ENCODE measurements around the gene CLASP1. TPM values are rescaled to one million over a fixed set of nuclear protein-coding genes. Genes with fewer than 3 reads are reported as not detected.
"Not testable (repeated sequence)": the region's sequence is repeated elsewhere in the genome, so short reads cannot be mapped to it uniquely, and the experiment has no call there.

CLASP1 gene
- 27.9 and 29.2 TPM in 2 replicates for total RNA-seq (2014; rRNA removed; shearing (Covaris generic))

DNA sequence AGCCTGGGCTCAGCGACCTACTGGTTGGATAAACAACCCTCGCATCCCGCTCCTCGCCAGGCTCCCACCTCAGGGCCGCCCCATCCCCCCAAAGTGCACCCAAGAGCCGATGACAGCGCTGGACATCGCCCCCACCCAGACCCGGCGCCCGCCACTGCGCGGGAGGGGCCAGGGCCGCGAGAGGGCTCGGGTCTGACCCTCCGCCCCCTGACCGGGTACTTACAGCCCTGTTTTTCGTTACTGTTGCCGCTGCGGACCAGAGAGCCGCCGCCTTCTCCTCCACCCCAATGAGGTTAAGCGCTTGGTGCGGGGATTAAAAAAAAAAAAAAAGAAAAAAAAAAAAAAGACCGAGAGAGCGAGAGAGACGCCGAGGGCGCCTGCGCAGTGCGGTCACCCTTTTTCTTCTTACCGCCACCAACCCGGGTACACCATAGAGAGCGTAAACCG is at the start of gene CLASP1:
TSS of gene CLASP1 (minus strand) at position 314 of the 447 bp plus-strand sequence. CDS start 43,567 bp downstream, outside the sequence.
- DNase-seq (ENCODE audit: low spot score) = peak; percentile 96

DNA sequence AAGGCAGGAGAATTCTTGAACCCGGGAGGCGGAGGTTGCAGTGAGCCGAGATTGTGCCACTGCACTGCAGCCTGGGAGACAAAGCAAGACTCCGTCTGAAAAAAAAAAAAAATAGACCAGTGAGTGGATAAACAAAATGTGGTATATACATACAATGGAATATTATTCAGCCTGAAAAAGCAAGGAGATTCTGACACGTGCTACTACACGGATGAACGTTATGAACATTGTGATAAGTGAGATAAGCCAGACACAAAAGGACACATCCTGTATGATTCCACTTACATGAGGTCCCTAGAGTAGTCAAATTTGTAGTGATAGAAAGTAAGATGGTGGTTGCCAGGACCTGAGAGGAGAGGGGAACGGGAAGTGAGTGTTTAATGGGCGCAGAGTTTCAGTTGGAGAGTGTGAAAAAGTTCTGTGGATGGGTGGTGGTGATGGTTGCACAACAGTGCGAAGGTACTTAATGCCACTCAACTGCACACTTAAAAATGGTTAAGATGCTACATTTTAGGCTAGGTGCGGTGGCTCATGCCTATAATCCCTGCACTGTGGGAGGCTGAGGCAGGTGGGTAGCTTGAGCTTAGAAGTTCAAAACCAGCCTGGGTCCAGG is 49.2 kb upstream of the CLASP1 start:
- no peak for DNase-seq (ENCODE audit: low spot score)

- DNase-seq (ENCODE audit: low spot score) = peak; percentile 75
Measured at GRCh38 chr2:121697108-121697631, 47.9 kb upstream of the CLASP1 start.

DNA sequence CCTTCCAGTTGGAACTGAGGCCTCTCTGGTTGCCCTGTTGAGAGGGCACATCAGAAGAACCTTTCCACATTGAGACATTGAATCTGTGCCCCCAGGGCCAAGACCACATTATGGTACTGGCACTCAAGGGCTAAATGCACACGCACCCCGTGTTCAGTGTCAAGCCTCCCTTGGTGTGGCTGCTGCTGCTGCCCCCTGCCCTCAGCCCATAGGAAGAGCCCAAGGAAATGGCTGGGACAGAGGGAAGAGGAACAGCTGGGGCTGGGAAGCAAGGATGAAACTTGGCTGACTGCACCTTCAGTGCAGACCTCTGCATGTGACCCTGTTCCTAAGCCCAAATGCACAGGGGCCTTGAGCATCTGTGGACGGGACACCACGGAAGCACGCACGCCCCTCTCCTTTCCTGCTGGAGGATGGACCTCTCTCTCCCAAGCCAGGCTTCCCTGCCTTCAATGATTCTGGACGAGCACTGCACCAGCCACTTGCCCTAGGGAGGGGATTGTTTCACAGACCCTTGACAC is 47.2 kb upstream of the CLASP1 start:
- DNase-seq (ENCODE audit: low spot score) = no peak

DNA sequence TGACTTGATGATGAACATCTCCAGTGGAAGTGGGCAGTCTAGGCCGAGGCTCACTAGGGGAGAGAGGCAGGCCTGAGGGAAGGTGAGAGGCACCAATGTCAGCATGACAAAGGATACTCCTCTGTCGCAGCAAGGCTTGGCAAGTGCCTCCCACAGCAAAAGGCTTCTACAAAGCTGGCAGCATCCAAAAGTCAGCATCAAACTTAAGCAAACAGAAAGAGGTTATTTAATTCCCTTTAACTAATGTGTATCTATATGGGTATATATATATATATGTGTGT is 45.8 kb upstream of the CLASP1 start:
- no peak for DNase-seq (ENCODE audit: low spot score)

GRCh38 chr2:121694398-121695170 is 45.3 kb upstream of the CLASP1 start:
- DNase-seq (ENCODE audit: low spot score) = no peak

GRCh38 chr2:121690572-121690971 is 41.3 kb upstream of the CLASP1 start:
- DNase-seq (ENCODE audit: low spot score) = not testable (repeated sequence)

GRCh38 chr2:121690095-121690494 is 40.8 kb upstream of the CLASP1 start:
- no peak for DNase-seq (ENCODE audit: low spot score)

- peak; percentile 95 for DNase-seq (ENCODE audit: low spot score)
Measured at GRCh38 chr2:121689356-121689755, 40.1 kb upstream of the CLASP1 start.

DNA sequence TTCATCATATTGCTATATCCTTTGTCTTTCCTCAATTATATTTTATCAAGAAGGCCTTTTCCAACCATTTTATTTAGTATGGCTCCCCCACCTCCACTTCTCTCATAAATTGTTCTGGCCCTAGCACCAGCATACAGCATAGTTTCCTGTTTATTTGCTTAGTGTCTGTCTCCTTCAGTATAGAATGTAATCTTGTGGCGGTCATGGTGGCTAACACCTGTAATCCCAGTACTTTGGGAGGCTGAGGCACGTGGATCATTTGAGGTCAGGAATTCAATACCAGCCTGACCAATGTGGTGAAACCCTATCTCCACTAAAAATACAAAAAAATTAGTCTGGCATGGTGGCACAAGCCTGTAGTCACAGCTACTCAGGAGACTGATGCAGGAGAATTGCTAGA is 39.6 kb upstream of the CLASP1 start:
- no peak for DNase-seq (ENCODE audit: low spot score)

GRCh38 chr2:121686902-121687301 is 37.6 kb upstream of the CLASP1 start:
- DNase-seq (ENCODE audit: low spot score) = no peak

DNA sequence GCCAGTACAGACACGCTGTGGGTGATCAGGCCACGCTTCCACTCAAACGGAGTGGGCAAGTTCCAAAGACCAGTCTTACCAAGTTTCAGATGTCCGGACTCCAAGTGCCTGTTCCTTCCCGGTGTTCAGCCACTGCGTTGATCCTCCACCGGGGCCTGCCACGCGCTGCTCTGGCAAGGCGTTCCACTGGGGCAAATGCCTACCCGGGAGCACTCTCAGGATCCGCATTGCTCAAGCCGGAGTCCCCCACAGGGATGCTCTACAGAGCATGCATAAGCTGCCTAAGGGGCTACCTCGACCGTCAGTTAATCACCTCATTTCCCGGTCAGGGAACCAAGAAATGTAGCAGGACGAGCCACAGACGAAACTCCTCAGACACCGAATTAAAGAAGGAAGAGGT is 37.0 kb upstream of the CLASP1 start:
- DNase-seq (ENCODE audit: low spot score) = no peak

- no peak for DNase-seq (ENCODE audit: low spot score)
Measured at GRCh38 chr2:121682396-121683298, 33.4 kb upstream of the CLASP1 start.

GRCh38 chr2:121677855-121678254 is 28.6 kb upstream of the CLASP1 start:
- DNase-seq (ENCODE audit: low spot score) = no peak

GRCh38 chr2:121671621-121672020 is 22.4 kb upstream of the CLASP1 start:
- DNase-seq (ENCODE audit: low spot score) = not testable (repeated sequence)

- DNase-seq (ENCODE audit: low spot score) = no peak
Measured at GRCh38 chr2:121670181-121670580, 20.9 kb upstream of the CLASP1 start.

- DNase-seq (ENCODE audit: low spot score) = no peak
Measured at GRCh38 chr2:121667618-121668017, 18.4 kb upstream of the CLASP1 start.

GRCh38 chr2:121666042-121666441 is 16.8 kb upstream of the CLASP1 start:
- no peak for DNase-seq (ENCODE audit: low spot score)

DNA sequence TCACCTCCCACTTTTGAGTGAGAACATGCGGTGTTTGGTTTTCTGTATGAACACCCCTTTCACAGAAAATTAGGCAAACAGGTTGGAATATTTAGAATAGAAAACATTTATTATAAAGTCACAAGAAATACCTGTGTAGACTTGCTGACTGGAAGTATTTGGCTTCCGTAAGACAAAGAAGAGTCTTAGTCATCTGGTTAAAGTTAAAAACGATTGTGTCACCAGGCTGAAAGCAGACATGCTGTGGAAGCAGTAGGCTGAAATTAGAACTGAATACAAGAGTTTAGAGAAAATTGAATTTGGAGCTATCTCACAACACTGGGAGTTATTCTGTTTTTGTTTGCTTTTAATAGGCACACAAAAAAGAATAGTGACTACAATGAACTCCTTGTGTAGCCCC is 16.2 kb upstream of the CLASP1 start:
- DNase-seq (ENCODE audit: low spot score) = no peak

DNA sequence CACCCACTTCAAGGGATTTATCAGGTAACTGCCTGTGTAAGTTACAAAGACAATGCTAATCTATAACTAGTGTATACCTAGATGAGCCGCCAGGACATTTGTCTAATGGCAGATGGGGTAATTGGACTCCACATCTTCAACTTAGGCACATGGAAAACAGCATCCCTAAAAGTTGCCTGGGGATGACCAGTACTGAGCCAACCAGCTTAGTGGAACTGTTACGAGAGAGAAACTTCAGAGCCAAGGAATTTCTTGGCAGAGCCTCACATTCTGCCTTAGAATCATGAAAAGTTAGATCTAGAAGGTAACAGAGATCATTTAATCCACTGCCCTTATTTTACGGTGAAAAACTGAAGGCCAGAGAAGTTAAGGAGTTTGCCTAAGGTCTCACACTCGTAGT is 15.5 kb upstream of the CLASP1 start:
- DNase-seq (ENCODE audit: low spot score) = no peak

- no peak for DNase-seq (ENCODE audit: low spot score)
Measured at GRCh38 chr2:121664086-121664485, 14.8 kb upstream of the CLASP1 start.

GRCh38 chr2:121663434-121663833 is 14.2 kb upstream of the CLASP1 start:
- DNase-seq (ENCODE audit: low spot score) = no peak
